ENCODE results near the gene C16orf78.
"Not testable (repeated sequence)": the region's sequence is repeated elsewhere in the genome, so short reads cannot be mapped to it uniquely, and the experiment has no call there.

Gene C16orf78

DNA sequence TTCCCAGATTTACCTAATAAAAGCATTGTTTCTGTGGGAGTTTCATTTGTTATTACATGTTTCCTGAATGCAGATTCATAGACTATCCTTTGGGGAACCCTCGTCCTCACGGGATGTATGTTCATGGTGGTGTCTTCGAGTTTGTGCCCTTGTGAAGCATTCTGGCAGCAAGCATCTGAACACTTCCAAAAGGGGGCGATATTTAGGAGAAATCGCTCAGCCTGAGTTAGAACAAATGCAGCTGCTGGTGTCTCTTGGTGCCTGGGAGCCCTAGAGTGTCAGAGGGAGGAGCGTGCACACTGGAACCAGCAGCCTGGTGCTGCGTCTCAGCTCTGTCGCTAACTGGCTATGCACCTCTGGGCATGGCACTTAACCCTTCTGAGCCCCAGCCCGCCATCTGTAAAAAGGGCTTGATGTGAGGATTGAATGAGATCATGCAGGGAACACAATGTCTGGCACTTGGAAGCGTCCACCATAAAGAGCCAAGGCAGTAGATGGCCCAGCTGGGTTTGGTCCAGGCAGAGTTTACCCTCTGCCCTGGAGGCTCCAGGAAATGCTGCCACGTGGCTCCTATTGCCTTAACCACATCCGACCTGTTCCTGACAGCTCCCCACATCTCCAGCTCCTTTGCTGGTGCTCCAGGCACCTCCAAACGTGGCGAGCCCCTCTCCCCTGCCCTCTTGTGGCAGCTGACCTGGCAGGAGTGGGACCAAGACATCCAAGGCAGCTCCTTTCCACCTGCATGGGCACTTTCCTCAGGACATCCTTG is 25.0 kb upstream of the C16orf78 start:
- DNase-seq: no peak

DNA sequence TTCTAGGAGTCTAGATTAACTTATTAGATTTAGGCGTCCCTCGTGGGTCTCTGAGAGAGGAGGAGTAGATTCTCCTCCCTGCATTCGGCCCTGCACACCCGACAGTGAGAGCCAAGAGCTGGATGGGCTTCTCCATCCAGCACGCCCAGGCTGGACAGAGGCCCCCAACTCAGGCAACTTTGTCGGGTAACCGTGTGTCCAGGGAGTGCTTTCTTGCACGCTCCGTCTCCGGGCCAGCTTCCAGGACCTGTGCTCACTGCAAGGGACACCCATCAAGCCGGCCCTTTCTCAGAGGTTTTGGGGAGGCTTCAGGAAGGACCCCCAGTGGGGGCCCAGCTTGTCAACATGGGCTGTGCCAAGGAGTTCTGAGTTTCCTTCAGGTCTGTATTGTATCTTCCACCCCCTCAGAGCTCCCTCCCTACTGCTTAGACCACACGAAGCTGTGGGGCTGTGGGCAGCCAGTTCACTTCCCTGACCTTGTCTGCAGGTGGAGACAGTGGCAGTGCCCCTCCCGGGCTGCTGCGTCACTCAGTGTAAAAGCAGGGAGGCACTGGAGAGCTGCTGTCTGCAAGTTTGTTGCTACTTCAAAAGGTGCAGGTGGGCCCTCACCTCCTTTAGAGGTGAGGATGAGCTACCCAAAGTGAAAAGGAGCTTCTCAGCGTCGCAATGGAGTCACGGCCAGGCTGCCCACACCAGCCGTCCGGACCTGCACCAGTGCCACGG is 24.0 kb upstream of the C16orf78 start:
- no peak for DNase-seq
- intact Hi-C loops (cut with DNase I): loop anchor here (5.0 kb wide), 1 partner anchor 662 kb away; no protein-coding TSS in a partner anchor

More for the DNA sequence above, 25.0 kb upstream of the C16orf78 start:
- intact Hi-C loops (cut with DNase I): no loop called here

DNA sequence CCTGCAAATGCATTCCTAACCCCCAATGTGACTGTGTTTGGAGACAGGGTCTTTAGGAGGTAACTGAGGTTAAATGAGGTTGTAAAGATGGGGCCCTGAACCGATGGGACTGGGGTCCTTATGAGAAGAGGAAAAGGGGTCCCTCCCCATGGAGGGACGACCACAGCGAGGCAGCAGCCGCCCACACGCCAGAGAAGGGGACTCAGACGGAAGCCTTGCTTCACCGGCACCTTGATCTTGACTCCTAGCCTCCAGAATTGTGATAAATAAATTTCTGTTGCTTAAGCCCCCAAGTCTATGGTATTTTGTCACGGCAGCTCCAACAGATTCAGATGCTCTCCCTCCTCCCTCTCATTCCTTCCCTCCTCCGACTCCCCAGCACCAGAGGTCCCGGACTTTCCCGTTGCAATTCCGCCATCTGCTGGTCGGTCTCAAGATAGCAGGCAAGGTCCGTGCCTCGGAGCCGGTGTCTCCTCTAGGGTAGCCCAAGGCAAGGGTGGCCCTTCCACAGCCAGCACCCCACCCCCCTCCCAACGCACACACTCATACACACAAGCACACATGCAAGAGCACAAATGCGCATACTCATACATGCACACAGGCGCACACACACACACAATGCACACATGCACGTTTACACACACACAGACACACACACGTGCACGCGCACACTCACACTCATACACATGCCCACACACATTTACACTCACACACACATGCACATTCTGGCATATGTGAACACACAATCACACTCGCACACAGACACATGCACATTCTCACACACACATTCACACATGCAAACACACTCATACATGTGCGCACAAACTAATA is 23.1 kb upstream of the C16orf78 start:
- DNase-seq: peak; percentile 41 to 92 (median 82)
- intact Hi-C loops (cut with DNase I): loop anchor here (5.0 kb wide), 1 partner anchor 663 kb away; no protein-coding TSS in a partner anchor

DNA sequence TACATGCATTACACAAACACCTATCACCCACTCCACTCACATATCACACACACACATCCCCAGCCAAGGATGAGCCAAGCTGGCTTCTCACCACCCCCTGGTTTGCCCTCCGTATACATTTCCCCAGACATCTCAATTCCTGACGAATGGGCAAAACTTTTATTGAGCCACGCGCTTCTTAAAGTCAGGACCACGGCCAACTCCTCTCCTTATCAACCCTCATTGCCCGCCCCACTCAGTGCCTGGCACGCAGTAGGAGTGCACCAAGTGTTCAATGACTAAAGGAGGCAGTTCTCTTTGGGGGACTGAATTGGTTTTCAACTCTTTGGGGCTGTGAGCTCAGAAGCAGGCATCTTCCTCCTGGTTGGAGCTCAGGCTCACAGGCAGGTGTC is 22.5 kb upstream of the C16orf78 start:
- intact Hi-C loops (cut with DNase I): loop anchor here (5.0 kb wide), 1 partner anchor 664 kb away; no protein-coding TSS in a partner anchor
- DNase-seq: no peak

DNA sequence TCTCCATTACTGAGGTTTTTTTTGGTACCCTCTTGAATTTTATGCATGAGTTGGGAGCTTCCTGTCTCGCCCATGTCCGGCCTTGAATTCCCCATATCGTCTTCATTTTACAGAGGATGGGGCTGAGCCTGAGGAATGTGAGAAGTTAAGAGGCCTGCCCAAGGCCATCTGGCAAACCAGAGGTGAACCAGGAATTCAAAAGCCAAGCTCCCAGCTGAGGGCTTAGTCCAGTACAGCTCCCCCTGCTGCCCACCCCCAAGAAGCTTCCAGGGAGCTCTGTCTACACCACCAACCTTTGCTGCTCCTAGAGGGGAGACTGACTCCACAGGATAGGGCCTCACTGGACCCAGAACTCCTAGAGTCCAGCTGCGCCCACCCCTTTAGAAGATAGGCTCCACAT is 20.7 kb upstream of the C16orf78 start:
- DNase-seq: no peak
- intact Hi-C loops (cut with DNase I): loop anchor here (5.0 kb wide), 1 partner anchor 666 kb away; no protein-coding TSS in a partner anchor

DNA sequence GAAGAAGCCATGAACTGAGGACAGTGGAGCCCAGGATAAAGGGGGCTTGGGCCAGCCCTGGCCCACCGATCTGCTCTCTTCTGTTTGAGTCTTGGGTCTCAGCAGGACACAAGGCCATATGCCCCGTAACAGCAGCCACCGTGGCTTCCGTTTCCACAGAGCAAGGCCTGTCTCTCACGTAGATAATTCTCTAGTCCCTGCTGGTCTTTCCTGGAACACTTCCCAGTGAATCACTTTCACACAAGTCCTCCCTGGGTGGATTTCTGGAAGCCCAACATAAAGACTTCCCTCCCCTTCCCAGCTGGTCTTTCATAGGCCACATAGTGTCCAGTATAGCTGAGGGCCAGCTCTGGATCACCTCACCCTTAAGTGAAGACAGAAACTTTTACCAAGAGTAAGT is 19.9 kb upstream of the C16orf78 start:
- intact Hi-C loops (cut with DNase I): loop anchor here (5.0 kb wide), 1 partner anchor 666 kb away; no protein-coding TSS in a partner anchor
- DNase-seq: no peak

DNA sequence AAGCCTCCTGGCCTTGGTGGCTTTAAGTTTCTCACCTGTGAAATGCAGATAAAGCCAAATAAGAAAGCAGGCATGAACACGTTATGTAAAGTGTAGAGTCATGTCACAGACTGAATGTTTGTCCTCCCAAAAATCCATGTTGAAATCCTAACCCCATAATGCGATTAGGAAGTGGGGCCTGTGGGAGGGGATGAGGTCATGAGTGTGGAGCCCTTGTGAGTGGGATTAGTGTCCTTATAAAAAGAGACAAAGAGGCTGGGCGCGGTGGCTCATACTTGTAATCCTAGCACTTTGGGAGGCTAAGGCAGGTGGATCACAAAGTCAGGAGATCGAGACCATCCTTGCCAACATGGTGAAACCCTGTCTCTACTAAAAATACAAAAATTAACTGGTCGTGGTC is 19.5 kb upstream of the C16orf78 start:
- intact Hi-C loops (cut with DNase I): loop anchor here (5.0 kb wide), 1 partner anchor 667 kb away; no protein-coding TSS in a partner anchor
- no peak for DNase-seq

DNA sequence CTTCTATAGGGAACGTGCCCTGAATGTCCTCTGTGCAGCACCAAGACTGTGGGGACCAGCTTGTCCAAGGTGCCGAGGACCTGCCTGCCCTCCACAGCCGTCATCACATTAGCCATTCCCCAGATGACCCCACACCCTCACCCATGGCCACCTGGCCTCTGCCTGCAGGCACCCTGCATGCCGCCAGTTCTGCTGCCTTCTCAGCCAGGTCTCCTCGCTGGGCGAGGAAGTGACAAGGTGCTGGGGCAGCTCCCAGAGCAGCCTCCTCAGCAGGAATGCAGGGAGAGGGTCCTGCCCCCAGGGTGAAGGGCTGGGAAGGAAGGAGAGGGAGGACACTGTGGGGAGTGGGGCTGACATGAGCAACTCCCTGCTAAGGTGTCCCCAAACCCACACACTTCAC is 18.6 kb upstream of the C16orf78 start:
- no peak for DNase-seq

DNA sequence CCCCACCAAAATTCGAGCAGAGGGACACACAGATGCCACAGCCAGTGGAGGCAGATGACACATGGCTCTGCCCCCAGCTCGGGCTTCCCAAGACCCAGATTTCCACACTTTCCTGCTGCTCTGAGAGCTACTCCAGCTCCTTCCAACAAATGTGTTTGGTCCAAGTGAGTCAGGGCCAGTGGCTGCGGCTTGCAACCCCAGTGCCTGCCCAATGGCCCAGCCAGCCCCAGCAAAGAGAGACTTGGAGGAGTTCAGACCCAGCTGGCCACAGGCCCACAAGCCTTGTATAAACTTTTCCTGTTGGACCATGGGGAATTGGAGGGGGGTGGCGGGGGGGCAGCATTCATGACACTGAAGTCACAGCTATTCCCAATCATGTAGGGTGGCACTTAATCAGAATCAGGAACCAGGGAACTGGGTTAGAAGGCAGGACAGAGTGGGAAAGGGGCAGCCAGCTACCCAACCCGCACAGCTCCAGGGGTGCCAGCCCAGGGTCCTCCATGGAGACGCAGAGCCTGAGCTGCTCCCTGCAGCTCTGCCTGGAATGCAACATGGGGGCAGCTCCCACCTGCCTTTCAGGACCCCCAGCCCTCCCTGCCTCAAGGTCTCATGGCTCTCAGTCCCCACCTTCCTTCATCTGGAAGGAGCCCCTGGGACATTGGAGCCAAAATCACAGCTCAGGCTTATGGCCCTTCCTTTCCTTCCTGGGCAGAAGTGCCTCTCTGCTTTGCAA is 17.5 kb upstream of the C16orf78 start:
- intact Hi-C loops (cut with DNase I): no loop called here
- no peak for DNase-seq

More for the DNA sequence above, 18.6 kb upstream of the C16orf78 start:
- intact Hi-C loops (cut with DNase I): loop anchor here (5.0 kb wide), 1 partner anchor 668 kb away; no protein-coding TSS in a partner anchor

DNA sequence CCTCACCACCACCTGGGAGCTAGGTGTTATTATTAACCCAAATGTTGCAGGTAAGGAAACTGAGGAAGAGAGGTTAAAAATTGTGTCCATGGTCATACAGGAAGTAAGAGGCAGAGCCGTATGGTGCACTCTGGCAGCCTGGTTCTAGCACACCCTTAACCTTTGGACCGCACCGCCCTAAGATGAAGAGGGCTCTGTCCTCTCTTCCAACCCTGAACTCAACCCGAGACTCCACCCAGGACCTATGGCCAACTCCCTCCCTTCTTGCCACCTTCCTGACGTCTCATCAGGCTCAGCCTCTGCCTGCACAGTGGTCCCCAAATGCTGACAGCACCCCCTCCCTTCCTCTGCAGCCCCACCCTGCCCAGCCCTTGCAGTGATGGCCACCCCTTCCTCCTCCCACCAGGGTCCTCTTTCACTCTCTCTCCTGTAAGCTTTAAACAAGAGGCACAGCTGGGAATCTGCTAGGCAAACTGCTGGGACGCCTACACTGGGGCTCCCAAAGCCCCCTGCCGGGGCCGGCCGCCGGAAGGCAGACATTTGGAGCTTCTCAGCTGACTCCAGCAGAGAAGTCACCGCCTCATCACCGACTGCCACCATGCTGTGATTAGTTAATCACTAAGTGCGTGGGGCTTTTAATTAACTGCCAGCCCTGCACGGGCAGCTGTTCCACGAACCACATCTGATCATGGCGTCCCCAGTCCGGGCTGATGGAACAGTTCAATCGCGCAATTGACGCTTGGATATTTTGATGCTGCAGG is 16.7 kb upstream of the C16orf78 start:
- no peak for DNase-seq
- intact Hi-C loops (cut with DNase I): no loop called here

DNA sequence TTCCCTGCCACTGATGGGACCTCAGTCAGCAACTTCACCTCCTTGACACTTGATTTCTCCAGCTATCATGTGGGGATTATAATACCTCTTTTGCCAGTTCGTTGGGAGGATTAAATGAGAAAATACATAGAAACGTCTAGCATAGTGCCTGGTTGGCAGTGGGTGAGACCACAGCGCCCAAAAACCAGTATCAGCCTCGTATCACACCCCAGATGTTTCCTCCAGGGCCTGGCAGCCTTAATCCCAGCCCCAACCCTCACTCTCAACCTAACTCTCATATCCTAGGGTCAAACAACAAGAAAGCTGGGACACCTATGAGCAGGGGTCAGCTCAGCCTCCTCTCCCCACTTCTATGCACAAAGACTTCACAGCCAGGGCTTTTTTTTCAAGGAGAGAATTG is 14.0 kb upstream of the C16orf78 start:
- intact Hi-C loops (cut with DNase I): no loop called here
- no peak for DNase-seq

DNA sequence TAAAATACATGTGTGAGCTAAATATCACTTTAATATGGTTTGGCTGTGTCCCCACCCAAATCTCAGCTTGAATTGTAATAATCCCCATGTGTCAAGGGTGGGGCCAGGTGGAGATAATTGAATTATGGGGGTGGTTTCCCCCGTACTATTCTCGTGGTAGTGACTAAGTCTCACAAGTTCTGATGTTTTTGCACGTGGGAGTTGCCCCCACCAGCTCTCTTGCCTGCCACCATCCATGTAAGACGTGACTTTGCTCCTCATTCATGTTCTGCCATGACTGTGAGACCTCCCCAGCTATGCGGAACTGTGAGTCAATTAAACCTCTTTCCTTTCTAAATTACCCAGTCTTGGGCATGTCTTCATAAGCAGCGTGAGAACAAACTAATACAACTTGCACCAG is 11.9 kb upstream of the C16orf78 start:
- intact Hi-C loops (cut with DNase I): not testable (repeated sequence)
- peak in 1 of 42 donors; percentile 15 for DNase-seq

DNA sequence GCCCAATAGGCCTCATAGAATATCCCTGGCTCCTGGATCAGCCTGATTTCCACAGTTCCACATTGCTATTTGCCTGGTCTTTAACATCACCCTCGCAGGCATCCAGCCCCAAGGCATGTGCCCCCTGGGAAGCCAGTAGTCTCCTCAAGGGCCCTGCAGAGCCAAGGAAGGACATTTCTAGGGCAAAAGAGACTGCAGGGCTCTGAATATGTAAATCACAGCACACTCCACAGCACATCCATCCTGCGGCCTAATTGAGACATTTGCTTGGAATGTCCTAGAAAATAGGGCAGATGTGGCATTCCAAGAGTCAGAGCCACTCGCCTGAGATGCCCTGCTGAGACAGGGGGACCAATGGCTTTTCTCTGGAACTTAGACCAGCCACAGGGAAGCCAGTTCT is 11.4 kb upstream of the C16orf78 start:
- intact Hi-C loops (cut with DNase I): no loop called here
- peak in 1 of 42 donors; percentile 14 for DNase-seq

DNA sequence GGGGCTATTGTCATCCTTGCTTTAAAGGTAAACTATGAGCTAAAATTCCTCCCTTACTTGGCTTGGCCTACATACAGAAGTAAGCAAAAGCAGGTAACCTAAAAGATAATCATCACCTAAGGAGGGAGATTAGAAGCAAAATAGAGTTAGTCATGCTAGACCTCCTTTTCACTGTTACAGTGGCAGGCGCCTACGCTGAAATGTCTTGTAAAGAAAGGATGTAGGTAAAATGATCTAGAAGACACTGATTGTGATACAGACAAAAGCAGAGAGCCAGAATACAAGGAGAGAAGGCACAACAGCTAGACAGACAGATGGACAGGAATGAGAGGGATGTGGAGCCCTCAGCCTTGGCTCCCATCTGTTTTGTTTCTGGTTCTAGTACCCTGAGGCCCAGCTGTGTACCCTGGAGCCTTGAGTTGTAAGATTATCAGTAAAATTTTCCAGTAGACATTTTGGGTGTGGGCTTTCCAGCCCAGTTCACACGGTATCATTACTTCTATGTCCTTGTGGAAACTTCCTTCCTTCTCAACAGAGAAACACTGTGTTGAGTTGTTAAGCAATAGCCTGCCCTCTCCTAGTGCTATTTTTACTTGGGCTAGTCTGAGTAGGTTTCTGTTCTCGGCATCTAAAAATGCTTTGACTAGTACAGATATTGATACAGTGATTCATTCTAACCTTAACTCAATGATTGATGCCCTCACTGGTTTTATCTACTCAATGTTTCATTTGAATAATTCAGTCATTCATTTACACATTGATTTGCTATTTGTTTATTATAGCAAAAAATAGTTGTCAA is 7.7 kb upstream of the C16orf78 start:
- DNase-seq: peak in 20 of 42 donors; percentile 19 to 81 (median 48)
- intact Hi-C loops (cut with DNase I): no loop called here

DNA sequence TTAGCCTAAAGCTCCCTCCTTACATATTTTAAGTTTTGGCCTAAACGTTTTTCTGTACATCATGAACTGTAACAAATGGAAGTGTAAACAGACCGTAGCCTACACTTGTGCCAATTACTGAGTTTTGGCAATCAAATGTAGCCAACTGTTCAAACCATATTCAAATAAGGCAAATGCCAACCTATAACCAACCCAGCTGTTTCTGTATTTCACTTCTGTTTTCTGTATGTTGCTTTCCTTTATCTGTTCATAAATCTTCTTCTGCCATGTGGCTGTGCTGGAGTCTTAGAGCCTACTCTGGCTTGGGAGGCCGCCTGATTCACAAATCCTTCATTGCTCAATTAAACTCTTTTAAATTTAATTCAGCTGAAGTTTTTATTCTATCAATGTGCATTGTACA is 6.9 kb upstream of the C16orf78 start:
- peak in 2 of 42 donors; percentile 19 to 28 for DNase-seq
- intact Hi-C loops (cut with DNase I): no loop called here

DNA sequence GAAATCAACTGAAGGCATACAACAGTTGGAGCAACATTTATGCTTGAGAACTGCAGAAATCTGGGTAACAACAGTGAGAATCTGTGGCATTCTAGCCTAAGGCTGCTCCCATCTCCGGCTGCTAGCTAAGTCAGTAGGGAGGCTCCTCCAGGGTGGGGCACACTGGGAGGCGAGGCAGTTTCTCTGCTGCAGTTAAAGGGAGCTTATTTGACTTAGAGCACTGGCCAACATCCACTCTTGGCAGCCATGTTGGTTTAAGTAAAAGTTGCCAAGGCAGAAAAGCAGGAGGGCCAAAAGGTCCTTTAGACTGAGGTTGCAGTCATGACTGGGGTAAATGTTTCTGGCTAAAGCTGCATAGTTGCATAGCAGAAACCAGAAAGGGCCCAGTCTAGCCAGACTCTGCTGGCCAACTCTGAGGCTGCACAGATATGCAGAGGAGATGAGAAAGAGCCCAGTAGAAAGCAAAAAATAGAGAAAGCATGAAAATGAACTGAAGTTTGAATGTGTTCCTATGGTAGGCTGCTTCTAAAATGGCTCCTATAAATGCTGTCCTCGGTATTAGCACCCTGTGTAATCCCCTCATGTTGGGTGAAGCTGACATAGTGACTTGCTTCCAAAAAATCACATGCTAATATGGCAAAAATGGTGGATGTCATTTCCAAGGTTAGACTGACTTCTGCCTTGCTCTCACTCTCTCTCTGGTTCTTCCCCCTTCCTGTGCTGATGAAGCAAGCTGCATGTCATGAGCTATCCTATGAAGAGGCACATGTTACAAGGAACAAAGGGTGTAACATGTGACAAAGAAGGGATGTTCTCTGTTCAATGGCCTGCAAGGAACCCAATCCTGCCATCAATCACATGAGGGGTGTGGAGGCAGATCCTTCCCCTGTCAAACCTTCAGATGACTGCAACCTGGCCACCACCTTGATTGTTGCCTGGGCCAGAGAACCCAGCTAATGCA is 3.7 kb upstream of the C16orf78 start:
- DNase-seq: peak in 2 of 42 donors; percentile 20 to 21
- intact Hi-C loops (cut with DNase I): no loop called here
